Measurements from ENCODE around the gene CLCN4.

The CLCN4 gene

GRCh38 chrX:10164879-10165278 is 8.1 kb downstream of the CLCN4 start:
- no peak for DNase-seq
- intact Hi-C loops (cut with DNase I): no loop called here

GRCh38 chrX:10165580-10166247 is 8.9 kb downstream of the CLCN4 start:
- peak in 1 of 10 donors; percentile 25 for DNase-seq
- intact Hi-C loops (cut with DNase I): no loop called here

DNA sequence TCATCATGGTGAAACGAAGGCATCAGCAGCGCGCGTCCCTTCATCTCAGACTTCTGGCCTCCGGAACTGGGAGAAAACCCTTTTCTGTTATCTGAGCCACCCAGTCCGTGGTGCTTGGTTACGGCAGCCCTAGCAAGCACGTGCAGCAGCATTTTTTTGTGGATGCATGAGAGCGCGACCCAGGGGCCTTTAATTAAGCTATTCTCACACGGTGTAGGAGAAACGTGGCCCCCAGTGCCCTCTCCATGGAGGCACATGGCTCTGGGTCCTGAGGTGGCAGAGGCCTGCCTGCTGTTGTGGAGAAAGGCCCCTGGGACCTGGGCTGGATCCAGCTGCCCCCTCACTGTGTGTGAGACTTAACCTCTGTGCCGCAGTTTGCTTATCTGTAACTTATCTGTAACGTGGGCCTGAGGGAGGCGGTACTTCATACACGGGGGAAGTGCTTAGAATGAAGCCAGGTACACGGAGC is 9.5 kb downstream of the CLCN4 start:
- intact Hi-C loops (cut with DNase I): no loop called here
- DNase-seq: peak in 1 of 10 donors; percentile 78

DNA sequence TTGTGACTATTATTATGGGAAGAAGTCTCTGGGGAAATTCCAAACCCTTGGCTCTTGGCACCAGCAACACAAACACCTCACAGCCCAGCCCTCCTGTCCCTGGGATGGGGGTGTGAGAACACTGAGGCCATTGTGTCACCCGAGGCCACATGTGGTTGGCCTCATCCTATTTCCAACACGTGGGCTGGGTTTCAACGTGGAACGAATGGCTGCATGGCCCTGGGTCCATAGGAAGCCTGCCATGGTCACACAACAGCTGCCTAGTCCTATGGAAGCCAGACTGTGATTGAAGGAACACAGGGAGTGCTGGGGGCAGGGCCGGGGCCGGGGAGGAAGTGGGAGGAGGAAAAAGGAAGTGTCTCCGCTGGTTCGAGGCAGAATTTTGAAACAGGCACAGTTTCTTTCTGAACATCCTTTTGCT is 10.0 kb downstream of the CLCN4 start:
- DNase-seq: peak in 3 of 10 donors; percentile 34 to 91 (median 52)
- intact Hi-C loops (cut with DNase I): no loop called here

DNA sequence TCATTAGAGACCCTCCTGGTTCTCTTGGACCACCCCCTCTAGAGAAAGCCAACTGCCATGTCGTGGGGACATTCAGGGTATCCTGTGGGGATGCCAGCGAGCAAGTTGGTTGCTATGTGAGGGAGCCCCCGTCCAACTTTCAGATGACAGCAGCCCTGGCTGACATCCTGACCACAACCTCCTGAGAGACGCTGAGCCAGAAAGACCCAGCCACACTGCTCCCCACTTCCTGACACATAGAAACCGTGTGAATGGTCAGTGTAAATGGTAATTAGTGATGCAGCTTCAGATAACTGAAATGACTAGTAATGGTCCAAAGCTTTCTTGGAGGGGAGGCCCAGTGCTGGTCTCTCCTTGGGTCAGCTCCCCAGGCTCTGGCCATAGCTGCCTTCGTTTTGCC is 10.8 kb downstream of the CLCN4 start:
- intact Hi-C loops (cut with DNase I): no loop called here

GRCh38 chrX:10168226-10168625 is 11.5 kb downstream of the CLCN4 start:
- intact Hi-C loops (cut with DNase I): no loop called here
- peak in 1 of 10 donors; percentile 45 for DNase-seq

More for the DNA sequence above, 10.8 kb downstream of the CLCN4 start:
- peak in 1 of 10 donors; percentile 46 for DNase-seq

DNA sequence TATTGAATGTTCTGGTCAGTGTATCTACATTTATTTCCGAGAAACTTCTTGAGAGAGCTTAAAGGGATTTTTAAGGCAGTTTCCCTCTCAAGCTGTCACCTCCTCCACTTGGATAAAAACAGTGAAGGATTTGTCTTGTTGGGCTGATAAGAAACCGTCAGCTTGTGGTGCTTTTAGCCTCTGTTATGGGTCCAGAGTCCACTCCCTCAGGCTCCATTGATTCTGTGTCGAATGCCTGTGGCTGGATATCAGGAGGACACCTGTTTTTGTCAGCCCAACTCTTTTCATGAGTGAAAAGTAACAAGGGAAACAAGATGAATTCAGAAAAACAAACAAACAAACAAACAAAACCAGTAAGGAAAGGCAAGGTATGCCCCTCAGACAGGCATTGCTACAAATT is 12.4 kb downstream of the CLCN4 start:
- intact Hi-C loops (cut with DNase I): no loop called here
- no peak for DNase-seq

DNA sequence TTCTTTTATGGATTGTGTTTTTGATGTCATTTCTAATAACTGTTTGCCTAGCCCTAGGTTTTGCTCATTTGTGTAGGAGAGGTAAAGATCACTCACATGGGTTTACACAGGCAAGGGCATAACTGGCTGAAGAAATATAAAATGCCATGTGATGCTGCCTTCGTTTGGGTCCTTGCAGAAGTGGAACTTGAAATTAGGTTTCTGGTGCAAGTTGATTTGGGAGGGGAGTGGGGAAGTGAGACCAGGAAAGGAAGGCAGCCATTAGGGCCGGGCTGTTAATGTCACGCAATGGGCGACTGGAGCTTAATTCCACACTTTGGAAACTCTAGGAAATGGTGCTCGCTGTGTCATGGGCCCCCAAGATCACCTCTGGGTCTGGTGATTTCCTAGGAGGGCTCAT is 14.5 kb downstream of the CLCN4 start:
- no peak for DNase-seq
- intact Hi-C loops (cut with DNase I): no loop called here

- intact Hi-C loops (cut with DNase I): no loop called here
Observed at GRCh38 chrX:10172877-10173276, 16.1 kb downstream of the CLCN4 start.

GRCh38 chrX:10173331-10173900 is 16.6 kb downstream of the CLCN4 start:
- peak in 5 of 10 donors; percentile 34 to 88 (median 41) for DNase-seq
- intact Hi-C loops (cut with DNase I): no loop called here

More at GRCh38 chrX:10172877-10173276, 16.1 kb downstream of the CLCN4 start:
- DNase-seq: no peak

DNA sequence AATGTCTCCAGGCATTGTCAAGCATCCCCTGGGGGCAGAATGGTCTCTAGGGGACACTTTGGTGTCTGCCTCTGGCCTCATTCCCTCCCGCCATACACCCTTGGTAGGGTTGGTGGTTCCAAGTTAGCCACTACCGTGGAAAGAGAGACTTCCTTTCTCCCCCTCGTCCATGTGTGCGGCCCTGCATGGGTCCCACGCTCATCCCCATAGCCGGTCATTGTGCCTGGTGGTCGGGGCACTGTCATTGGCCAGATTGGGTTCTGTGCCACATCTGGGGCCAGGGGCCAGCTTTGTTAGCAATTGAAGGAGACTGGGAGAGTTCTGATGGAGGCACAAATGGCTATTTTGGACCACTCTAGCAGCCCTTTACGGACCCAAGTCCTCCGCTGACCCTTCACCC is 17.3 kb downstream of the CLCN4 start:
- intact Hi-C loops (cut with DNase I): no loop called here
- peak in 1 of 10 donors; percentile 54 for DNase-seq

DNA sequence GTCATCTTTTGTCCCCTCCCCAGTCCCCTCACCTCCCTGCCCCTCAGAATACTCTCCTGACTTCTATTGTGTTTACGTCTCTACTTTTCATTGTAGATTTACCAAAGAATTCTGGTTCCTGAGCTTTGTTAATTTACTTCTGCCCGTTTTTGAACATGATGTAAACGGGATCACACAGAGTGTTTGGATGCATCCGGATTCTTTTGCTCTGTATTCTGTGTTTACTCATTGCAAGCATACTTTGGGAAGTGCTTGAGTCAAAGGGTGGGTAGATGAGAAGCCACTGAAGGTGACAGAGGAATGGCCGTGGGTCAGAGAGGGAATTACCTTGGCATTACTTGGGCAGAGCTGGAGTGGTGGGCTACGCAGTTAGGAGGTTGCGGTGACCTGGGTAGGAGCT is 18.0 kb downstream of the CLCN4 start:
- DNase-seq: no peak
- intact Hi-C loops (cut with DNase I): no loop called here

GRCh38 chrX:10175319-10175871 is 18.6 kb downstream of the CLCN4 start:
- peak in 1 of 10 donors; percentile 61 for DNase-seq
- intact Hi-C loops (cut with DNase I): no loop called here

- peak in 1 of 10 donors; percentile 60 for DNase-seq
Observed at GRCh38 chrX:10176121-10177003, 19.6 kb downstream of the CLCN4 start.

DNA sequence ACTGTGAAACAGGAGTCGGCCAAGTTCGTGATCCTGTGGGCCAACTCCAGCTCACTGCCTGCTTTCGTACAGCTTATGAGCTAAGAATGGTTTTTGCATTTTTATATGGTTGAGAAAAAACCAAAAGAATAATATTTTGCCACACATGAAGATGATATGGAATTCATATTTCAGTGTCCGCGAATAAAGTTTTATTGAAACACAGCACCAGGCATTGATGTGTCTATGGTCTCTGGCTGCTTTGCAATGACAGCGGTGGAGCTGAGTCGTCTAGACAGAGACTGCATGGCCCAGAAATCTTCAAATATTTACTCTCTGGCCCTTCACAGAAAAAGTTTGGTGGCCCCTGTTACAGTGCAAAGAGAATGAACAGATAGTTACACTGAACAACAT is 20.2 kb downstream of the CLCN4 start:
- no peak for DNase-seq
- intact Hi-C loops (cut with DNase I): no loop called here

More at GRCh38 chrX:10176121-10177003, 19.6 kb downstream of the CLCN4 start:
- intact Hi-C loops (cut with DNase I): no loop called here

- no peak for DNase-seq
Observed at GRCh38 chrX:10177601-10178000, 20.8 kb downstream of the CLCN4 start.

GRCh38 chrX:10178866-10179463 is 22.2 kb downstream of the CLCN4 start:
- intact Hi-C loops (cut with DNase I): no loop called here
- peak in 1 of 10 donors; percentile 50 for DNase-seq

More at GRCh38 chrX:10177601-10178000, 20.8 kb downstream of the CLCN4 start:
- intact Hi-C loops (cut with DNase I): no loop called here

GRCh38 chrX:10183760-10184159 is 27.0 kb downstream of the CLCN4 start:
- DNase-seq: peak in 1 of 10 donors; percentile 49
- intact Hi-C loops (cut with DNase I): no loop called here

DNA sequence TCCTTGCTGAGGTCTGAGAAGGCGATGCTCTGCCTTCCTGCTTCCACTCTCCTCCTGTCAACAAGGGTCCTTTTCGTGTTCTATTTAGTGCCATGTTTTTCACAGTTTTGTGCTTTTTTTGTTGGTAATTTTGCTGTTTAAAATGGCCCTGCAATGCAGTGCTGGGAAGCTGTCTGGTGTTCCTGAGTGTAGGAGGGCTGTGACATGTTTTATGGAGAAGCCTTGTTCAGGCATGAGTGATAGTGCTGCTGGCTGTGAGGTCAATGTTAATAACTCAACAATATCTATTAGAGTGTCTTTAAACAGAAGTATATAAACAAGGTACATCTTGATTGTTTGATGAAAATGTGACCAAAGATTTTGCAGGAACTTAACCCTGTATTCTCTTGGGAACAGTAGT is 27.6 kb downstream of the CLCN4 start:
- no peak for DNase-seq
- intact Hi-C loops (cut with DNase I): no loop called here

GRCh38 chrX:10186355-10186754 is 29.6 kb downstream of the CLCN4 start:
- peak in 1 of 10 donors; percentile 77 for DNase-seq
- intact Hi-C loops (cut with DNase I): loop anchor here (5.0 kb wide), 1 partner anchor 951 kb away; no protein-coding TSS in a partner anchor

Data from posterior cingulate gyrus (tissue), 11 donors.